Fibroblast of lung (primary cell): ENCODE results near the gene ATP6V0A1. TPM values are rescaled to one million over a fixed set of nuclear protein-coding genes. Genes with fewer than 3 reads are reported as not detected.

ENCODE experiments used
- DNase-seq, 2 donors: peaks; one replicate each; pipeline versions ENCODE4 v3.0.0 to v3.0.0-alpha.2; 2010; ENCODE audit warnings: low read depth in 2 of 2
- H2AFZ ChIP-seq: 2 replicates; pipeline ENCODE4 v1.5.1; 2012; ENCODE audit warnings: low read length, control low read depth, inconsistent platforms
- H3K27ac ChIP-seq: 2 replicates; pipeline ENCODE4 v1.5.1; 2011; ENCODE audit warnings: low read length, control low read depth; ENCODE audit not compliant: insufficient read depth
- H3K27me3 ChIP-seq: 2 replicates; pipeline ENCODE4 v1.5.1; 2011; ENCODE audit warnings: mild to moderate bottlenecking, low read length; ENCODE audit not compliant: control insufficient read depth, insufficient read depth
- H3K36me3 ChIP-seq: 2 replicates; pipeline ENCODE4 v1.5.1; 2011; ENCODE audit warnings: low read length; ENCODE audit not compliant: control insufficient read depth, insufficient read depth
- H3K4me1 ChIP-seq: 2 replicates; pipeline ENCODE4 v1.5.1; 2011; ENCODE audit warnings: low read length; ENCODE audit not compliant: control insufficient read depth, insufficient read depth; ENCODE audit errors: extremely low read depth
- H3K4me2 ChIP-seq: 2 replicates; pipeline ENCODE4 v1.5.1; 2011; ENCODE audit warnings: low read length, control low read depth; ENCODE audit not compliant: insufficient read depth; ENCODE audit errors: extremely low read depth
- H3K4me3 ChIP-seq, 4 experiments: fragments of 200-600 bp in 1 of 4; sonication (generic) in 1 of 4; replicated peaks in 1 of 4; 2 replicates each; pipeline ENCODE4 v1.5.1; 2011 to 2016; ENCODE audit warnings: low read length in 4 of 4, low read depth in 3 of 4, mild to moderate bottlenecking in 3 of 4, control low read depth in 2 of 4, inconsistent platforms in 1 of 4, mixed read lengths in 1 of 4; ENCODE audit not compliant: insufficient read depth in 1 of 4; ENCODE audit errors: control extremely low read depth in 1 of 4
- H3K79me2 ChIP-seq: 2 replicates; pipeline ENCODE4 v1.5.1; 2012; ENCODE audit warnings: mild to moderate bottlenecking, low read length, inconsistent platforms; ENCODE audit not compliant: control insufficient read depth, insufficient read depth
- H3K9ac ChIP-seq: 2 replicates; pipeline ENCODE4 v1.5.1; 2011; ENCODE audit warnings: mild to moderate bottlenecking, low read length, control low read depth; ENCODE audit not compliant: insufficient read depth
- H3K9me3 ChIP-seq: 2 replicates; pipeline ENCODE4 v1.5.1; 2012; ENCODE audit warnings: low read depth, low read length; ENCODE audit not compliant: control insufficient read depth, insufficient read depth
- H4K20me1 ChIP-seq: 2 replicates; pipeline ENCODE4 v1.5.1; 2011; ENCODE audit warnings: low read length; ENCODE audit not compliant: control insufficient read depth, insufficient read depth; ENCODE audit errors: extremely low read depth
- EZH2 ChIP-seq: IDR thresholded peaks from 2 replicates; pipeline ENCODE4 v1.5.1; 2012; ENCODE audit warnings: low read length, control low read depth, mild to moderate bottlenecking; ENCODE audit errors: missing control alignments
- polyA plus RNA-seq, 2 donors: library from polyadenylated mRNA; depleted of rRNA in 1 of 2; stranded (reverse) in 1 of 2; unstranded in 1 of 2; fragments of >200 nt; gene quantifications; 2 replicates each; pipeline ENCODE4 v1.2.1, GENCODE V29; 2011 to 2012; ENCODE audit warnings: missing spikeins in 1 of 2
- total RNA-seq: library from RNA; depleted of rRNA; stranded (reverse); fragments of >200 nt; gene quantifications from 2 replicates; pipeline ENCODE4 v1.2.1, GENCODE V29; 2014
- TF ChIP-seq, protein P1 (sequence below), 2 donors: IDR thresholded peaks in 1 of 2; conservative IDR thresholded peaks in 1 of 2; 1 replicate in 1 of 2; 2 replicates in 1 of 2; pipeline ENCODE4 v1.5.1; 2011 to 2012; ENCODE audit warnings: low read length in 2 of 2, control low read depth in 1 of 2, inconsistent platforms in 1 of 2, low read depth in 1 of 2, mild to moderate bottlenecking in 1 of 2

Gene ATP6V0A1
- total and polyA plus RNA-seq, 2 donors (not counting 1 experiment from before 2014, with no cell fraction given): 26.7 to 65.7 TPM

GRCh38 chr17:42564815-42565522, 106.3 kb downstream of the ATP6V0A1 start:
- TF ChIP-seq, protein P1, sequence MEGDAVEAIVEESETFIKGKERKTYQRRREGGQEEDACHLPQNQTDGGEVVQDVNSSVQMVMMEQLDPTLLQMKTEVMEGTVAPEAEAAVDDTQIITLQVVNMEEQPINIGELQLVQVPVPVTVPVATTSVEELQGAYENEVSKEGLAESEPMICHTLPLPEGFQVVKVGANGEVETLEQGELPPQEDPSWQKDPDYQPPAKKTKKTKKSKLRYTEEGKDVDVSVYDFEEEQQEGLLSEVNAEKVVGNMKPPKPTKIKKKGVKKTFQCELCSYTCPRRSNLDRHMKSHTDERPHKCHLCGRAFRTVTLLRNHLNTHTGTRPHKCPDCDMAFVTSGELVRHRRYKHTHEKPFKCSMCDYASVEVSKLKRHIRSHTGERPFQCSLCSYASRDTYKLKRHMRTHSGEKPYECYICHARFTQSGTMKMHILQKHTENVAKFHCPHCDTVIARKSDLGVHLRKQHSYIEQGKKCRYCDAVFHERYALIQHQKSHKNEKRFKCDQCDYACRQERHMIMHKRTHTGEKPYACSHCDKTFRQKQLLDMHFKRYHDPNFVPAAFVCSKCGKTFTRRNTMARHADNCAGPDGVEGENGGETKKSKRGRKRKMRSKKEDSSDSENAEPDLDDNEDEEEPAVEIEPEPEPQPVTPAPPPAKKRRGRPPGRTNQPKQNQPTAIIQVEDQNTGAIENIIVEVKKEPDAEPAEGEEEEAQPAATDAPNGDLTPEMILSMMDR (conservative IDR thresholded peaks at IDR 0.05 in 1 of 2, IDR thresholded peaks at IDR 0.05 in 1 of 2; ENCODE audit: low read depth in 1 of 2, low read length in 2 of 2): no peak
- no peak for TF ChIP-seq EZH2
- H3K79me2 ChIP-seq: peaks cover 51% of the 10 kb centered on the region

GRCh38 chr17:42565523-42566214, 107.0 kb downstream of the ATP6V0A1 start:
- Histone ChIP-seq H3K9me3 (no peaks in the 10 kb centered on the region), H3K27me3 (no peaks in the 10 kb centered on the region), H2AFZ (no peak overlapping the region), H3K36me3 (peaks cover 31% of the 10 kb centered on the region), H4K20me1 (no peaks in the 10 kb centered on the region), H3K4me3 (no peak overlapping the region), H3K4me1 (peaks cover 16% of the 10 kb centered on the region), H3K27ac (no peak overlapping the region), H3K79me2 (peaks cover 51% of the 10 kb centered on the region), H3K9ac (no peak overlapping the region), H3K4me2 (no peak overlapping the region)
- TF ChIP-seq EZH2: no peak
- TF ChIP-seq, protein P1 (conservative IDR thresholded peaks at IDR 0.05 in 1 of 2, IDR thresholded peaks at IDR 0.05 in 1 of 2; ENCODE audit: low read depth in 1 of 2, low read length in 2 of 2): no peak
- DNase-seq: no peak

More at GRCh38 chr17:42564815-42565522, 106.3 kb downstream of the ATP6V0A1 start:
- Histone ChIP-seq H3K4me3 (no peak overlapping the region), H4K20me1 (no peaks in the 10 kb centered on the region), H3K4me2 (no peak overlapping the region), H3K4me1 (peaks cover 16% of the 10 kb centered on the region), H3K9ac (no peak overlapping the region), H3K27ac (no peak overlapping the region), H2AFZ (no peak overlapping the region), H3K27me3 (no peaks in the 10 kb centered on the region), H3K36me3 (peaks cover 28% of the 10 kb centered on the region), H3K9me3 (no peaks in the 10 kb centered on the region)
- no peak for DNase-seq

DNA sequence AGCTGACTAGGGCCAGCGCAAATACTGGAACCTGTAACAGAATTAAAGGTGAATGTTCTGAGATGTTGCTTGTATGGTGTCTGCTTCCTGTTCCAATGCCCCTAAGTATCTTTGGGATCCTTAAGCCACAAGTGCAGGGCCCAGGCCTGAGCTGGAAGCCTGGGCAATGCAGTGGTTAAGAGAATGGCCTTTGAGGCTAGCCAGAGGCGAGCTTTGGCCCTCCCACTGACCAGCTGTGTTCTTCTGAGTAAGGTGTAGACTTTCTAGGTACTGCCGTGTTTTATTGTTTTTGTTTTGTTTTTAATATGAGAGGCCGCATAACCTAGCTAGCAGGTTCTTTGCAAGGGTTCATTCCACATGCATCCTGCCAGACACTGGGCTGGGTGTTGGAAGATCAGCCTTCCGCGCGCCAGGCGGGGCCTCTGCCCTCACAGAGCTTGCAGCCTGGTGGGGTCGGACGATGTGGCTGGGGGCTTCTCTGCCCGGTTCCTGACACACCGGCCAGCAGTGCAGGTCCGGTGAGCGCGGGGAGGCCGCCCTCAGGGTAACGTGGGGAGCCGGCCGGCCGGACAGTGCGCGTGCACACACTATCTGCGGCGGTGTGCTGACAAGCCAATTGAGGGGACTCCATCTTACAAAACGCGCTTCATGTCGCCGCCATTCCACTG, 107.7 kb downstream of the ATP6V0A1 start:
- Histone ChIP-seq H3K9ac (peak overlapping the region; percentile 86), H2AFZ (peak overlapping the region; percentile 55), H3K4me1 (peaks cover 16% of the 10 kb centered on the region), H3K79me2 (peaks cover 51% of the 10 kb centered on the region), H3K27ac (peak overlapping the region; percentile 88), H3K9me3 (no peaks in the 10 kb centered on the region), H3K36me3 (peaks cover 31% of the 10 kb centered on the region), H3K4me2 (peak overlapping the region; percentile 66), H4K20me1 (no peaks in the 10 kb centered on the region), H3K4me3 (peak overlapping the region in 3 of 4 experiments; percentile 85 to 93 (median 87)), H3K27me3 (no peaks in the 10 kb centered on the region)
- no peak for TF ChIP-seq EZH2
- TF ChIP-seq, protein P1 (conservative IDR thresholded peaks at IDR 0.05 in 1 of 2, IDR thresholded peaks at IDR 0.05 in 1 of 2; ENCODE audit: low read depth in 1 of 2, low read length in 2 of 2): no peak
- DNase-seq: no peak
